DMS79 treated with DMSO at 0.1 percent for 48 hours (cell line): ENCODE measurements around the gene PKNOX2.

Experiments
- DNase-seq: peaks from one replicate; lab custom pipeline; 2025; lab: John Stamatoyannopoulos, UW

PKNOX2 gene, protein sequence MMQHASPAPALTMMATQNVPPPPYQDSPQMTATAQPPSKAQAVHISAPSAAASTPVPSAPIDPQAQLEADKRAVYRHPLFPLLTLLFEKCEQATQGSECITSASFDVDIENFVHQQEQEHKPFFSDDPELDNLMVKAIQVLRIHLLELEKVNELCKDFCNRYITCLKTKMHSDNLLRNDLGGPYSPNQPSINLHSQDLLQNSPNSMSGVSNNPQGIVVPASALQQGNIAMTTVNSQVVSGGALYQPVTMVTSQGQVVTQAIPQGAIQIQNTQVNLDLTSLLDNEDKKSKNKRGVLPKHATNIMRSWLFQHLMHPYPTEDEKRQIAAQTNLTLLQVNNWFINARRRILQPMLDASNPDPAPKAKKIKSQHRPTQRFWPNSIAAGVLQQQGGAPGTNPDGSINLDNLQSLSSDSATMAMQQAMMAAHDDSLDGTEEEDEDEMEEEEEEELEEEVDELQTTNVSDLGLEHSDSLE

DNA sequence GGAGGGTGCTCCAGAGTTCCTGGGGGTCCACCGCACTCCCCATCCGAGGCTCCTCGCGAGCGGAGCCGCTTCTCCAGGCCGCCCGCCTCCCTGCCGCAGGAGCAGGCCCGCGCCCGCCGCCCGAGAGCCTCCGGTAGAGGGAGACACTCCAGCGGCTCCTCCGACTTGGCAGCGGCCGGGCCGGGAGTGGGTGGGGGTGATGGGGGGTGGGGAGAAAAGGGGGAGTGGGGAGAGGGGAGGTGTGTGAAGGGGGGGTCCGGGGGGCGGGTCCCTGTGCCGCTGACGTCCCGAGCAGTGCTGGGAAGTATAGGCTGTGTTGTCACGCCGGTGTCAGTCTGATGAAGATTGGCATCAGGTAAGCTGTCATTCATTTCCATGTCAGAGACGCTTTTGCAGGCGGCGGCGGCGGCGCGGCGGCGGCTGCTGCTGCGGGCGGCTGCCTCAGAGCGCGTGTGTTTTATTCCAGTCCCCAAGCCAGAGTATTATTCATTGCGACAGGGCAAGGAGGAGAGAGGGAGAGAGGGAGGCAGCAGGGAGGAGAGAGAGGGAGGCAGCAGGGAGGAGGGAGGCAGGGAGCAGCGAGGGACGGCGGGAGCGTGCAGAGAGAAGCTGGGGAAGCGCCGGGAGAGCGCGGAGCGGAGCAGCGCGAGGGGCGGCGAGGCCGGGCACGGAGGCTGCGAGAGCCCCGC lies at the start of gene PKNOX2:
TSS of gene PKNOX2 (plus strand) at position 330 of the 689 bp plus-strand sequence. CDS start 186,555 bp downstream, outside the sequence.
- DNase-seq, result peak; percentile 46

DNA sequence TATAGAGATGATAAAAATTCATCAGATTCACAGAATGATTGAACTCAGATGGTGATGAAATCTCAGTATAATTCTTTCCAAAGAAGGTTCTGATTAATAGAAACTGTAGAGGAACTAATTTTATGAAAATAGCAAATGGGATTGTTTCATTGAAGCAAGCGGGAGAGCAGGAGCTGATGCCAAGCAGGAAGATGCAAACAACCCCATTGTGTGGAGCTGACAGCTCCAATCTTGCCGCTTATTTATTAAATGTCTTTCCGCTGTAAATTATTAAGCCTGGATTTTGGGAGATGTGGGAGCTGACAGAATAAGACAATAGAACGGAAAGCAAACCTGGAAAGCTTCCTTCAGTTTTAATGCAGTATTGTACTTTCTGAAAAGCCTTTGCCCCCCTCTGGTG lies 47.1 kb upstream of the PKNOX2 start:
- DNase-seq, result no peak

DNA sequence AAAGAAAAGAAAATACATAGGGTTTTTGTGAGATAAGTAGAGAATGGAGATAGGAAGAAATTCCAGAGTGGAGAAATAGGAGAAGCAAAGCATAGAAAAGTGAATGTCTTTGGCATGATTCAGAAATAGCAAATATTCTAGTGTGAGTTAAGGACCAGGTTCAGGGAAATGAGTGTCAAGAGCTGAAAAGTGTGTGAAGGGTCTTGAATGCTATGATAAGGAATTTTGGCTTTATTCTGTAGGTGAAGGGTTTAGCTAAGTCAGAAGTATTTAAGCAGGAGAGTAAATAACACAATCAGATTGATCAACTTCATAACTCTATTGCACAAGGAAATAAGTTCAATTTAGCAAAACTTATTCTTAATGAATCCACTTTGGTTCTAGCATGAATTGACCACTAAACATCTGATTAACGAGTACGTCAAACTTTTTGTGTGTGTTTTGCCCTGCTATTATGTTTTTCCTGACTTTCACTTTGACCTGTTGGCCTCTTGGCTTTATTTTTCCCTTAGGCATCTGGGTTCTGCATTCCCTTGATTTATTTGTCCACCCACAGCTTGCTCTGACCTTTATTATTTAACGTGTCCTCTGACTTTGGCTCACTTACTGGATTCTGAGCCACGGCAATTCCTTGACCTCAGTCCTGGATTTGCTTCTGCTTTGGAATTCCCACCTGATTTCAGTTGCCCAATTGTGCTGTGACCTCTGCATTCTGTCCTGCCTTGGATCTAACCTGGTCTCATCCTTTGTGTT lies 41.2 kb upstream of the PKNOX2 start:
- DNase-seq, result no peak

DNA sequence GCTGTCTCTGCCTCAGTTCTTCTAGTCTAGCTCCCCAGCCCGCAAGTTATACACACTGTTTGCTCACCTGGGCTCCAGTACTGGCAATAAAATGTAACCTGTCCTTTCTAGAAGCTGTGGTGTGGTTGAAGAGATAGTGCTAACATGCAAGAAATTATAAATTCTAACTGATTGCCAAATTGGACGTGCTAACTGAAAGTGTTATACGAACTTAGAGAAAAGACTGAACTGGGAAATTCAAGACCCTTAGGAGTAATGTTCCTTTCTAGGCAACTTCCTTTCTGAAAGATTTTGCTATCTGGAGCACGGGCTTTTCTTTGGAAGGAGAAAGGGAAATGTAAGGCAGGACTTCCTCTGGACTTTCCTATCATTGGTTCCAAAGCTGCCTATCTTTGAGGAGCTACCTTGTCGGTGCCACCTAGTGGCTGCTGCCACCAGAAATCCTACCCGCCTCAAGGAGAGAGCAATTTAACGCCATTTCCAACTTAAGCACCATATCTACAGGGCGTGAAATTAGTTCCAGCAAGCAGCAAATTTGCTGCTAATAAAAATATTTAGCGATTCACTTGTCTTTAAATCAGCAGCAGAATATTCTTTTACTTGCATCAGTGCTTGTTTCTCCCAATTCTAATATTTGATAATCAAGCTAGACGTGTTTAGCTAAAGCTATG lies 40.5 kb upstream of the PKNOX2 start:
- DNase-seq, result peak; percentile 66

DNA sequence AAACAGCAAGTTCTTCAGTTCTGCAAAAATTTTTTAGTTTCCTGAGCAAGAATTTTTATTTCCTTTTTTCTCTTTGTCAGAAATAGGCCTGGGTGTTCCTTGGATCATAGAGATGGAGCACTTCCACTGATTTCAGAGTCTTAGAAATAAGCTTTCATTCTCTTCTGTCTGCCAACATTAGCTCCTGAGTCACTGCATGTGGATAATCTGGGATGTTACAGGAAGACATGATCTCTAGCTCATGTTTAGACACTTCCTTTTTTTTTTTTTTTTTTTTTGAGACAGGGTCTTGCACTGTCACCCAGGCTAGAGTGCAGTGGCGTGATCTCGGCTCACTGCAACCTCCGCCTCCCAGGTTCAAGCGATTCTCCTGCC lies 39.9 kb upstream of the PKNOX2 start:
- DNase-seq, result no peak

DNA sequence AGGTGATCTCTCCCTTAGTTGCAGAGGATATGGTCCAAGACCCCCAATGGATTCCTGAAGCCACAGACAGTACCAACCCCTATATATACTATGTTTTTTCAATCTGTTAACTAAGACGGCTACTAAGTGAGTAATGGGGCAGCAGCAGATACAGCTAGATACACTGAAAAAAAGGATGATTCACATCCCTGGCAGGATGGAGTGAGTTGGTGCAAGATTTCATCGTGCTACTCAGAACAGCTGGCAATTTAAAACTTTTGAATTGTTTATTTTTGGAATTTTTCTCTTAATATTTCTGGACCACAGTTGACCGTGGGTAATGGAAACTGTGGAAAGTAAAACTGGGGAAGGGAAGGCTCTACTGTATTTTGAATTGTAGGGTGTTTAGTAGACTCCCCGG lies 36.1 kb upstream of the PKNOX2 start:
- DNase-seq, result no peak

DNA sequence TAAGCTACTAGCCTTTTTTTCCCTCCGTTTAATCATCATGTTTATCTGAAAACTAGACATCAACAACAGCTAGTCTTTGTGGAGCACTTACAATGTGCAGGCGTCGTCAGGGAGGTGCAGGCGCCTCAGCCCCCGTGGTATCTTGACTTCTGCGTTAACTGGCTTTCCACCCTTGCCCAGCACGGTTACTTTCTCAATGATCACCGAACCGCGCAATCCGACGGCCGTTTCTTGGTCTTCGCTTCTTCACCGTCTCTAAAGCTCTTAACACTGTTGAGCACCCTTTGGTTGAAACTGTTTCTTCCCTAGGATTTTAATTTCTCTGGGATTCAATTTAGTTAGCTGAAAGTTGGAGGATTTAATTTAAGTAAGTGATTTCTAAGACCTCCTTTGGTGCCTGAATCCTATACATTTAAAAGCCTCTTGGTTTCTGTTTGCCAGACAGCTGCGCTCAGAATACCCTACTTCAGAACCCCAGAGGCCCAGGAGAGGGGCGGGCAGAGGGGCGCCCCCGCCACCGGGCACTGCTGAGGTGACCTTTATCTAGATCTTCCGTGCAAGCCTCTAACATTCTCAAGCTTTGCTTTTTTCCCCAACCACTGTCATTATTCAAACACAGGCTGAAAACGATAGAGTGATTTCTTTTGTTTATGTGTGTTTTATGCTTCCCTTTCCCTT lies 35.1 kb upstream of the PKNOX2 start:
- DNase-seq, result peak; percentile 38

DNA sequence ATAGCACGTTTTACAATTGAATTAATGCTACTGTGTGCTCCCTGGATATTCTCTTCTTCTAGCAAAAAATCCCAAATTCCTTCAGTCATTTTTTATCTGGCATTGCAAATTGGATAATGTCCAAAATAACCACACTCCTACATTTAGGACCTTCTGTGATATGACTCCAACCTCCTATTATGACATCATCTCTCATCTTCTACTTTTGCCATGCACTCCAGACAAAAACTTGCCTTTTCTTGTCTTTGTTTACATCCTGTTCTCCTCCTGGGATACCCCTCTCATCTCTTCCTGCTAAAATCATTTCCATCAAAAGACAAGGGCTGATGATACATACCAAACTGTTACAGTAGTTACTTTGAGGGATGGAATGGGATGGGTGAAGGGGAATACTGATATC lies 32.5 kb upstream of the PKNOX2 start:
- no peak for DNase-seq

DNA sequence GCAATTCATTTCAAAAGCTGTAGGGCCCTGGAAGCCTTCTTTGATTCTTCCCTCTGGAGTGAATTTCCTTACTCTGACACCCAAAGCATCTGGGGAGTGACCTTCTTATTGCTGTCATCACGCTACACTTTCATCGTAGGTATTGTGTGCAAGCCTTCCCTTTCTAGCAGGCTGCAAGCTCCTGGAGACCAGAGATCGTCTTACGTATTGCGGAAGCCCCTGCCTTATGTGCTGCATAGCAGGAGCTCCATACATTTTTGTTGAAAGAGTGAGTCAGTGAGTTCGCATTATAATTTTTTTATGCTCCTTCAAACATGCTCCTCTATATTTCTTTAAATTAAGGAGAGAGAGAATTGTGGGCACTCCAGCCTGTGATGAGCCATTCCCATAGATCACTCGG lies 32.0 kb upstream of the PKNOX2 start:
- no peak for DNase-seq

DNA sequence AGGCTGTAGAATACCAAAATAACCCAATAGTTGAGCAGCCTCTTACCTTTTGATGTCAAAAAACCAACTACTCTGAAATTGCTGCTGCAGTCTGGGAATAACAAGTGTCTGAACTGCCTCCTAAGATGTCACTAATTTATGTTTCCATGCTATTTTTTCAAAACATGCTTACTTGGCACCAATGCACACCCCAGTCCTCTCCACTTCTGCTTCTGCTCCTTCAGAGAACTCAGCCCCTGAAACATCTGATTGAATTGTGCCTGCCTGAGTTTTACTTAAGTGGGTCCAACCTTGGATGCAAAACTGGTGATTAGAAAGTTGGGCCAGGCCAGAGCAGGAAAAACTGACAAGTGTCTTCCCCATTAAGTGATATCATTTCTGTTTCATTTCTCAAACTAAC lies 28.6 kb upstream of the PKNOX2 start:
- DNase-seq, result no peak

DNA sequence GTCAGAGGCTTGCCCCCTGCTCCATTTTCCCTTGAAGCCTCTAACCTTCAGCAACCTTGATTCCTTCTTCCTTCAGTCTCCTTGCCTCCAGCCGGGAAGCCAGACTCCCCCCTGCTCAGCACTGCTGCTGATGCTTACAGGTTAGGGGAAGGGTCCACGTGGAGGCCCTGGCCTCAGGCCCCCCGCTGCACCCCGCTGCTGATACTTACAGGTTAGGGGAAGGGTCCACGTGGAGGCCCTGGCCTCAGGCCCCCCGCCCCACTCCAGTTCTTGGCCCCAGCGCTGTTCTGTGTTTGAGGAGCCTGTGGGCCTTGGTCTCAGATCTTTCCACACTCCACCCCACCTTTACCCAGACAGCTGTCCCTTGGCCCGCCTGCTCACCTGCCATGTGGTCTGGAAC lies 25.6 kb upstream of the PKNOX2 start:
- DNase-seq, result no peak

DNA sequence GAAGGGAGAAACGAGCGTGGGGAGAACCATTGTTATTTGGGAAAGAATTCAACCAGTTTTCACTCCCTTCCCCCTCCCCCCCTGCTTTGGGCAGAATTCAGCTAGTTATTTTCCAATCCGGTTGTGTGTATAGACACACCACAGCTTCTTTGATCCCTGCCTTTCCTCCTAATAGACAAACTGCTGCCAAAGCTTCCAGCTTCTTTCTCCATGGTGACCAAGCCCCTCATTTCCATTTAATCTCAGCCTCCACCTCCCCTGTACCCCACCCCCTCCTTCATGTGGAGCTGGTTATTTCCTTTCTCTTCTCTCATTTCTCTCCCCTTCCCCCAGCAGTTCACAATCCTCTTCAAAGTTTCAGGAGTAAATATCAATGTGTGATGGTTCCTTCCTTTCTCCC lies 24.8 kb upstream of the PKNOX2 start:
- DNase-seq, result no peak

DNA sequence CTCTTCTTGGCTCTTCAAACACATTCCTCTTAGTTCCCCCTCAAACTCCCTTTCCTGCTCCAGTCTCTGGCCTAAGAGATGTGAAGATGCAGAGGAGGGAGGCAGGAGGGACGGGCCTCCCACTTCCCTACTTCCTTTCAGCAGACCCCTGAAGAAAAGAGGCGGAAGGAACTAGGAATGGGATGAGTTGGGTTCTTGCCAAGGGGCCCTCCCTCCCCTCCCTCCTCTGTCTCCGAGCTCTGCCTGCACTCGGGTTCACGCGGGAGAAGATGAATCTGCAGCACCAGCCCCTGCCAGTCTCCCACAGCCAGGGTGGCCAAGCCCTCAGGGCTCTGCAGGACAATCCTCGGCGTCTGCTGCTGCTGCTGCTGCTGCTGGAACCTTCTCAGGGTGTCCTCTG lies 24.3 kb upstream of the PKNOX2 start:
- no peak for DNase-seq

DNA sequence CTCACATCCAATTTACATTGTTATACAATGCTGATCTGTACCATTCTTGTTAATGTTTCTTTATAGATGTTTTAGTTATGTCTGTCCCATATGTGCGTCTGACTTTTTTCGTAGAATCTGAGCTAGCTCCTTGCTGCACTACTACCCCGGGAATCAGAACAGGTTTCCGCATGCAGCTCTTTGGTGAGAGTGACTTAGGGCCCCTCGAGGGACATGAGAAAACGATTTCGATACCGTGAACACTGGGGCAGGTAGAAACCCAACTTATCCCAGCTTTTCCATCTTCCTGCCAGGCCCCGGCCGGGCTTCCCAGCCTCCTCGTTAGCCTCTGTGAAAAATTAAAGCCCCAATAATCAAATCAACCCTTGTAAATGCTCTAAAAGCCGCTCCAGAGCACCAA lies 23.4 kb upstream of the PKNOX2 start:
- no peak for DNase-seq

DNA sequence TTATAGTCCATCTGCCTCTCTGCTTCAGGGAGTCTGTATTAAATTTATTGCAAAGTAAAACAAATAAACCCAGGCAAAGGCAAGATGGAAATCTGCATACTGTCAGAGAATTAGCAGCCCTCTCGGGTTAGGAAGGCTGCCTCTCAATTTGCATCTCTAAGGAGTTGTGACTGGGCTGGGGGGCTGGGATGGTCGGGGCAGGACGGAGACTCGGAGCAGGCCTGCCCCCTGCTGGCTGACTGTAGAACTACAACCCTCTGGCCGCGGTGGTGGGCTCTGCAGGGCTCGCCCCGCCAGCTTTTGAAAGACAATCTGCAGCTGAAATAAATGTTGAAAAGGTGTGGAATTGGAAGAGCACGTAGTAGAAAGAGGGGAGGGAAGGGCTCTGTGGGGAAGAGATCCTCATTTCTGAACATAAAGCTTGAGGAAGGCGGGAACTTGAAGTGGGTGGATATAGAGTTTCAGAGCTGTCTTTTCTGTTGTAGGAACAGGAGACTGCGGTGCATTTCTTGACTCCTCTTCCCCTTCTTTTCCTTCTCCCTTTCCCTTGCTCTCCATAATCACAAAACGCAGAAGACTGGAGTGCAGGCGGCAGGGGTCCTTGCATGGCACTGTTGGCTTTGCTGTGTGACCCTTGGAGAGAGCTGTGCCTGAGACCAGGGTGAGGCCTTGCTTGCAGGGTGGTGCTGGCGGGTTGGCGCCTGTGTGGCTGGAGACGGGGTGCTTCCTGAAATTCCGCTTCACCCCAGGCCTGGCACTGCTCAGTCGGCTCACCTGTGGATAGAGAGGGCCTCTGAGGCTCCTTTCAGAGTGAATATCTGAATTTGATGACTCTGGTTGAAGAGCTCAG lies 22.6 kb upstream of the PKNOX2 start:
- peak; percentile 43 for DNase-seq

DNA sequence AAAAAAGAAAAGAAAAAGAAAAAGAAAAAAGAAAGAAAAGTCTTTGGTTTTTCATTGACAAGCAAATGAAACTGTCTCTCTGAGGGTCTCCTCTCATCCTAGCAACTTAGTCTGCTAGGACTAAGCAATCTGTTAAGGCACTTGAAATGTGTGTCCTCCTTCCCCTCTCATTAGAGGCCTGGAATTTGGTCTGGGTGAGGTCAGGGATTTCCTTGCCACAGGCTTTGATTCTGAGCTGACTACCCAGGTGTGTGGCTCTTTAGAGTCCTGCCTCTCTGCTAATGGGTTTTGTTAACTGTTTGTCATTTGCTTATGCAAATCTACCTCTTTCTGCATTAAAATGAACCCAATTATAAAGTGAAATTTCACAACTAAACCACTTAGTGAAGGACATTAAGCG lies 18.3 kb upstream of the PKNOX2 start:
- DNase-seq, result no peak

DNA sequence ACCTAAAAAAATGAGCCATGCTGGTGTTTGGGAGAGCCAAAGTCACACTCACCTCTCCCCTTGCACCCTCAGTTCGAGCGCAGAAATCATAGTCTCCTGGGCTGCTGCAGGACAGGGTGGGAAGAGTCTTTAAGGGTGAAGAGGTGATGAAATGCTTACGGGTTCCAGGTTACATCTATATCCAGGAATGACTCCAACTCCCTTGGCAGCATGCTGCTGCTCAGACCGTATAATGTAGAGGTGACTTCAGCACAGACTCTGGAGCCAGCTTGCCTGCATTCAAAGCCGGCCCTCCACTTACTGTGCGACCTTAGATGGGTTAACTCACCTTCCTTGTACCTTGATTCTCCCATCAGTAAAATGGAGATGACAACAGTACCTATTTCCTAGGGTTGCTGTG lies 17.3 kb upstream of the PKNOX2 start:
- DNase-seq, result no peak

DNA sequence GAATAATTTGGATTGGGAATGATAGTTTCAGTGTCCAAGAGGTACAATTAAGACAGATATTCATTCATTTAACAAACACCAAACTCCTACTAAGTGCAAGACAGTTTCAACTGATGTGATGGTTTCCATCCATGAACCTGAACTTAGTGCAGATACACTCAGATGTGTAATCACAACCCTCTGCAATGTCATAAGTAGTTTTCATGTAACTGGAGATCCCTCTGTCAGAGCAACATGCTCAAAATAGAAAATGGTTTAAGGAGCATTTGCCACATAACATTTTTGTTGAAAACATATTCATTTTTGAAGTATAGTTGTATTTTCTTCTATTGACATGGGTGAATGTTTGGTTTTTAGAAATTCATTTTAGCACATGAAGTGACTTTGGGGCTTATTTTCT lies 16.5 kb upstream of the PKNOX2 start:
- DNase-seq, result no peak

DNA sequence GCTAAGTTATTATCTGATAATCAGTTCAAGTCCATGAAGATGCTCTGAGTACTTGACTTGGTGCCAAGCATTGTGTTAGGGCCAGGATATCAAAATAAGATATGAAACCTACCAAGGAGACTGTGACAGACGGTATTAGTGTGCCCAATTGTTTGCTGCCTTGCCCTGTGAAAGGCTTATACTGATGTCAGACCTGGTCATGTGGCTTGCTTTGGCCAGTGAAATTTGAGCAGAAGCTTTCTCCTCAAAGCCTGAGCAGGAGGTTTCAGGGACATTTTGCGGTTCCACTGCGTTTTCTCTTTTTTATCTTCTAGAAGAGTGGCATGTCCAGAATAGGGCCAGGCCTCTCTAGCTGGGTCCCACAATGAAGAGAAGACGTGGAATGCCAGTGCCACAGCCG lies 15.8 kb upstream of the PKNOX2 start:
- DNase-seq, result no peak

DNA sequence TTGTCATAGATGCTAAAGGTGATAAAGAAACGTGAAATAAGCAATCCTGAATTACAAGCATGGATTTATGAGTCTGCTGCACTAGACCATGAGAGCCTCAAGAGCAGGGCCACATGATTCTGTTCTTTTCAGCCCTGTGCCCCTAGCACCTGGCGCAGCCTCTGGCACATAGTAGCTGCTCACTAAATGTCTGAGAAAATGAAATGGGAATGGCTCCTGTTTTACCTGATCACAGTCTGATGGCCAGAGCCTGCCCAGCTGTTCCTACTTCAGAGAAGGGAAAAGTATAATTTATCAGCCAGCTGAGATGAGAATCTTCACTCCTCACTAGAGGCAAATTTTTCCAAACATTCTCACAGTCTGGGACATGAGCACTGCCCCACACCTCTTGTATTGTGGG lies 10.7 kb upstream of the PKNOX2 start:
- no peak for DNase-seq
